Lower lobe of right lung (tissue), 2 donors: Measurements from ENCODE around the gene AMOTL2. TPM values are rescaled to one million over a fixed set of nuclear protein-coding genes. Genes with fewer than 3 reads are reported as not detected.

Source experiments
- ATAC-seq, 2 donors: fragments of 200-7000 bp; cut with Tn5 transposase; one replicate each; pipeline ENCODE4 v1.9.1; 2020 to 2022; ENCODE audit warnings: mild to moderate bottlenecking in 2 of 2, moderate library complexity in 2 of 2
- DNase-seq: peaks from one replicate; pipeline ENCODE4 v3.0.0-alpha.2; 2020
- H3K27ac ChIP-seq: fragments of 200-600 bp; one replicate; pipeline ENCODE4 v1.8.0; 2022
- H3K27me3 ChIP-seq: fragments of 200-600 bp; one replicate; pipeline ENCODE4 v1.8.0; 2022; ENCODE audit warnings: low read depth
- H3K36me3 ChIP-seq: fragments of 200-600 bp; one replicate; pipeline ENCODE4 v1.8.0; 2022; ENCODE audit warnings: mild to moderate bottlenecking
- H3K4me1 ChIP-seq: fragments of 200-600 bp; one replicate; pipeline ENCODE4 v1.8.0; 2022
- H3K4me3 ChIP-seq: fragments of 200-600 bp; one replicate; pipeline ENCODE4 v1.8.0; 2022; ENCODE audit warnings: mild to moderate bottlenecking
- H3K9me3 ChIP-seq: fragments of 200-600 bp; one replicate; pipeline ENCODE4 v1.8.0; 2022
- intact Hi-C: fragments of 100-400 bp; cut with DNase I; formaldehyde crosslinking; loops from one replicate; pipeline ENCODE4 v1.11.0; 2022
- long read RNA-seq: library from polyadenylated mRNA; unstranded; transcript quantifications from one replicate; pipeline ENCODE4 v2.0.0, GENCODE V29; 2021
- total RNA-seq: library from RNA; stranded (reverse); fragmentation: NEBNext Ultra II Directional; extraction: Animal tissue kit (Norgen Biotek cat#: 25700); gene quantifications from one replicate; pipeline ENCODE4 v1.2.1, GENCODE V29; 2021
- TF ChIP-seq, protein P1 (sequence below): fragments of 200-600 bp; IDR thresholded peaks from one replicate; pipeline ENCODE4 v1.8.0; 2022; ENCODE audit warnings: antibody characterized with exemption, mild to moderate bottlenecking
- donor health status: DM: no; HTN: yes; CAD: no; lungs with severe emphysema.

Gene AMOTL2
- 77.8 TPM for total RNA-seq
- long read RNA-seq, full-length matches to known transcripts: 21 of 68 reads
- long read RNA-seq, partial matches to known transcripts: 35 of 68 reads
- long read RNA-seq, other reads (novel, unspliced or antisense): 12 of 68 reads

GRCh38 chr3:134374105-134374790 is at the start of gene AMOTL2:
AMOTL2 (minus strand) TSS chr3:134374447; CDS start chr3:134371433, 3,014 bp downstream.
- peak; percentile 89 to 90 for ATAC-seq
- peaks cover 58% of the 10 kb centered on the region for H3K4me1 ChIP-seq
- H3K4me3 ChIP-seq: peak within 1 kb of the TSS; percentile 80
- H3K27me3 ChIP-seq: no peaks in the 10 kb centered on the region
- peak within 1 kb of the TSS; percentile 100 for H3K27ac ChIP-seq
- DNase-seq: peak; percentile 91
- peaks cover 26% of the 10 kb centered on the region for H3K36me3 ChIP-seq
- no peaks in the 10 kb centered on the region for H3K9me3 ChIP-seq
- TF ChIP-seq, protein P1, sequence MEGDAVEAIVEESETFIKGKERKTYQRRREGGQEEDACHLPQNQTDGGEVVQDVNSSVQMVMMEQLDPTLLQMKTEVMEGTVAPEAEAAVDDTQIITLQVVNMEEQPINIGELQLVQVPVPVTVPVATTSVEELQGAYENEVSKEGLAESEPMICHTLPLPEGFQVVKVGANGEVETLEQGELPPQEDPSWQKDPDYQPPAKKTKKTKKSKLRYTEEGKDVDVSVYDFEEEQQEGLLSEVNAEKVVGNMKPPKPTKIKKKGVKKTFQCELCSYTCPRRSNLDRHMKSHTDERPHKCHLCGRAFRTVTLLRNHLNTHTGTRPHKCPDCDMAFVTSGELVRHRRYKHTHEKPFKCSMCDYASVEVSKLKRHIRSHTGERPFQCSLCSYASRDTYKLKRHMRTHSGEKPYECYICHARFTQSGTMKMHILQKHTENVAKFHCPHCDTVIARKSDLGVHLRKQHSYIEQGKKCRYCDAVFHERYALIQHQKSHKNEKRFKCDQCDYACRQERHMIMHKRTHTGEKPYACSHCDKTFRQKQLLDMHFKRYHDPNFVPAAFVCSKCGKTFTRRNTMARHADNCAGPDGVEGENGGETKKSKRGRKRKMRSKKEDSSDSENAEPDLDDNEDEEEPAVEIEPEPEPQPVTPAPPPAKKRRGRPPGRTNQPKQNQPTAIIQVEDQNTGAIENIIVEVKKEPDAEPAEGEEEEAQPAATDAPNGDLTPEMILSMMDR: no peak
- intact Hi-C loops: no loop called here

- H3K36me3 ChIP-seq: no peaks in the 10 kb centered on the region
- intact Hi-C loops: no loop called here
- ATAC-seq: peak in 1 of 2 donors; percentile 20
- no peaks in the 10 kb centered on the region for H3K9me3 ChIP-seq
- H3K27ac ChIP-seq: no peak overlapping the region
- no peak overlapping the region for H3K4me3 ChIP-seq
- DNase-seq: no peak
- no peaks in the 10 kb centered on the region for H3K27me3 ChIP-seq
- TF ChIP-seq, protein P1: no peak
- no peaks in the 10 kb centered on the region for H3K4me1 ChIP-seq
Observed at GRCh38 chr3:134423153-134423552, 48.9 kb upstream of the AMOTL2 start.

DNA sequence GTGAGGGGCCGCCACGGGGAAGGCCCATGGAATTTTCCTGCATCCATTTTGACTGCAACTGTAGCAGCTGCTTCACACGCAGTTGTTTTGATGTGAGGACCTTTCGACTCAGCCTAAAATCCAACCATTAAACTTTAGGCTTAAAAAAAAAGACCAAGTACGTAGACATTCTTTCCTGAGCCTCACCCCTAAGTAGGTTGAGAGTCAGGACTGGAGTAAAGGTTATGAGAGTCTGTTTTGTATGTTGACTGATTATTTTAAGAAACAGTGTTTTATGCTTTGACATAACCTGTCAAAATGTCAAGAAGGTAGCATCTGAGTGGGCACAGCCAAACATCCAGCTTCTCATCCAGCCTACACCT is 45.7 kb upstream of the AMOTL2 start:
- TF ChIP-seq, protein P1: no peak
- intact Hi-C loops: no loop called here
- no peak for DNase-seq

GRCh38 chr3:134419214-134419959 is 45.1 kb upstream of the AMOTL2 start:
- Histone ChIP-seq H3K4me3 (no peak overlapping the region), H3K27me3 (no peaks in the 10 kb centered on the region), H3K27ac (no peak overlapping the region), H3K36me3 (no peaks in the 10 kb centered on the region), H3K4me1 (no peaks in the 10 kb centered on the region), H3K9me3 (no peaks in the 10 kb centered on the region)
- TF ChIP-seq, protein P1: no peak
- DNase-seq (no peak), ATAC-seq (peak; percentile 11 to 41)
- intact Hi-C loops: no loop called here

More for the DNA sequence above, 45.7 kb upstream of the AMOTL2 start:
- H3K36me3 ChIP-seq: no peaks in the 10 kb centered on the region
- no peaks in the 10 kb centered on the region for H3K27me3 ChIP-seq
- no peak overlapping the region for H3K27ac ChIP-seq
- H3K9me3 ChIP-seq: no peaks in the 10 kb centered on the region
- ATAC-seq: no peak
- H3K4me1 ChIP-seq: no peaks in the 10 kb centered on the region
- H3K4me3 ChIP-seq: no peak overlapping the region

- H3K9me3 ChIP-seq: no peaks in the 10 kb centered on the region
- TF ChIP-seq, protein P1: no peak
- DNase-seq: no peak
- H3K27ac ChIP-seq: no peak overlapping the region
- H3K4me1 ChIP-seq: peaks cover 5% of the 10 kb centered on the region
- intact Hi-C loops: no loop called here
- no peak for ATAC-seq
- H3K36me3 ChIP-seq: no peaks in the 10 kb centered on the region
- no peak overlapping the region for H3K4me3 ChIP-seq
- H3K27me3 ChIP-seq: peaks cover 10% of the 10 kb centered on the region
Observed at GRCh38 chr3:134409041-134409440, 34.8 kb upstream of the AMOTL2 start.
